Loucy (cell line): ENCODE measurements around the gene TMEM178B.

Source experiments
- H2AFZ ChIP-seq: fragments of 200-600 bp; sonication (generic); 2 replicates; pipeline ENCODE4 v1.6.0; 2016; ENCODE audit warnings: antibody characterized with exemption, mild to moderate bottlenecking, low read length, moderate library complexity
- H3F3A ChIP-seq: fragments of 200-600 bp; 2 replicates; pipeline ENCODE4 v1.6.0; 2016; ENCODE audit warnings: antibody characterized with exemption, low read depth, mild to moderate bottlenecking
- H3K27me3 ChIP-seq: fragments of 200-600 bp; sonication (generic); 2 replicates; pipeline ENCODE4 v1.6.1; 2014; ENCODE audit warnings: low read length, mild to moderate bottlenecking; ENCODE audit not compliant: insufficient read depth, poor library complexity, severe bottlenecking
- H3K36me3 ChIP-seq: fragments of 200-600 bp; sonication (generic); 2 replicates; pipeline ENCODE4 v1.6.1; 2016; ENCODE audit warnings: low read length; ENCODE audit not compliant: insufficient read depth
- H3K4me1 ChIP-seq: fragments of 200-600 bp; sonication (generic); 2 replicates; pipeline ENCODE4 v1.5.1; 2014; ENCODE audit warnings: low read length, mild to moderate bottlenecking; ENCODE audit not compliant: insufficient read depth, poor library complexity, severe bottlenecking
- H3K4me2 ChIP-seq: fragments of 200-600 bp; sonication (generic); 2 replicates; pipeline ENCODE4 v1.6.0; 2014; ENCODE audit warnings: antibody characterized with exemption, low read length, low read depth, mild to moderate bottlenecking; ENCODE audit not compliant: poor library complexity, severe bottlenecking
- H3K4me3 ChIP-seq: fragments of 200-600 bp; sonication (generic); 2 replicates; pipeline ENCODE4 v1.5.1; 2014; ENCODE audit warnings: low read length, mild to moderate bottlenecking, mixed read lengths; ENCODE audit not compliant: poor library complexity, severe bottlenecking
- H3K79me2 ChIP-seq: fragments of 200-600 bp; sonication (generic); 2 replicates; pipeline ENCODE4 v1.6.1; 2014; ENCODE audit warnings: low read length; ENCODE audit not compliant: insufficient read depth
- H3K9ac ChIP-seq: fragments of 200-600 bp; sonication (generic); 2 replicates; pipeline ENCODE4 v1.6.0; 2014; ENCODE audit warnings: mild to moderate bottlenecking, low read depth, low read length, moderate library complexity; ENCODE audit not compliant: poor library complexity, severe bottlenecking
- H3K9me2 ChIP-seq: fragments of 200-600 bp; sonication (generic); replicated peaks from 2 replicates; pipeline ENCODE4 v1.6.1; 2016; ENCODE audit warnings: low read depth, low read length, mixed read lengths
- H3K9me3 ChIP-seq: fragments of 200-600 bp; sonication (generic); 2 replicates; pipeline ENCODE4 v1.6.1; 2014; ENCODE audit warnings: mild to moderate bottlenecking, antibody characterized with exemption, low read length, low read depth; ENCODE audit not compliant: insufficient read depth
- H4K20me1 ChIP-seq: fragments of 200-600 bp; sonication (generic); 2 replicates; pipeline ENCODE4 v1.6.0; 2014; ENCODE audit warnings: antibody characterized with exemption, low read length, mild to moderate bottlenecking; ENCODE audit not compliant: insufficient read depth, poor library complexity, severe bottlenecking
- CTCF ChIP-seq: fragments of 200-600 bp; sonication (generic); conservative IDR thresholded peaks from 2 replicates; pipeline ENCODE4 v1.5.1; 2014; ENCODE audit warnings: mild to moderate bottlenecking, antibody characterized with exemption, low read length
- EZH2phosphoT487 ChIP-seq: fragments of 200-600 bp; IDR thresholded peaks from 2 replicates; pipeline ENCODE4 v1.6.1; 2018; ENCODE audit warnings: antibody characterized with exemption, mild to moderate bottlenecking, moderate library complexity, borderline replicate concordance

The TMEM178B gene

GRCh38 chr7:141361960-141362359 is 288.1 kb downstream of the TMEM178B start:
- no peaks in the 10 kb centered on the region for H3K9me2 ChIP-seq
- TF ChIP-seq CTCF (no peak), EZH2phosphoT487 (no peak)
- H3K9ac ChIP-seq, result no peak overlapping the region
- no peaks in the 10 kb centered on the region for H3K9me3 ChIP-seq
- H2AFZ ChIP-seq, result no peak overlapping the region
- no peaks in the 10 kb centered on the region for H3K27me3 ChIP-seq
- H3K4me3 ChIP-seq, result no peak overlapping the region
- H3K79me2 ChIP-seq, result no peaks in the 10 kb centered on the region
- no peaks in the 10 kb centered on the region for H3K4me1 ChIP-seq
- no peak overlapping the region for H3K4me2 ChIP-seq
- H3F3A ChIP-seq, result no peaks in the 10 kb centered on the region
- no peaks in the 10 kb centered on the region for H4K20me1 ChIP-seq
- no peaks in the 10 kb centered on the region for H3K36me3 ChIP-seq

- Histone ChIP-seq H3K9ac (no peak overlapping the region), H3K27me3 (no peaks in the 10 kb centered on the region), H3K79me2 (no peaks in the 10 kb centered on the region)
Observed at GRCh38 chr7:141362580-141363435, 288.9 kb downstream of the TMEM178B start.

GRCh38 chr7:141363748-141364147 is 289.9 kb downstream of the TMEM178B start:
- no peak overlapping the region for H3K4me2 ChIP-seq
- H3K79me2 ChIP-seq, result no peaks in the 10 kb centered on the region
- no peaks in the 10 kb centered on the region for H3F3A ChIP-seq
- no peaks in the 10 kb centered on the region for H3K9me3 ChIP-seq
- no peaks in the 10 kb centered on the region for H3K4me1 ChIP-seq
- H3K27me3 ChIP-seq, result no peaks in the 10 kb centered on the region
- no peak overlapping the region for H3K9ac ChIP-seq
- no peaks in the 10 kb centered on the region for H4K20me1 ChIP-seq
- no peak for TF ChIP-seq CTCF
- TF ChIP-seq EZH2phosphoT487, result no peak
- H3K36me3 ChIP-seq, result no peaks in the 10 kb centered on the region
- no peak overlapping the region for H2AFZ ChIP-seq
- H3K4me3 ChIP-seq, result no peak overlapping the region
- no peaks in the 10 kb centered on the region for H3K9me2 ChIP-seq

More at GRCh38 chr7:141362580-141363435, 288.9 kb downstream of the TMEM178B start:
- Histone ChIP-seq H3K9me2 (no peaks in the 10 kb centered on the region), H3K36me3 (no peaks in the 10 kb centered on the region), H3K4me3 (no peak overlapping the region), H4K20me1 (no peaks in the 10 kb centered on the region), H3K4me2 (no peak overlapping the region), H3K9me3 (no peaks in the 10 kb centered on the region), H3K4me1 (no peaks in the 10 kb centered on the region), H3F3A (no peaks in the 10 kb centered on the region), H2AFZ (no peak overlapping the region)
- TF ChIP-seq EZH2phosphoT487 (no peak), CTCF (no peak)
